H1 (cell line): Measurements from ENCODE around the gene RPL28. TPM values are rescaled to one million over a fixed set of nuclear protein-coding genes. Genes with fewer than 3 reads are reported as not detected.

Source experiments
- BACH1 ChIP-seq: IDR thresholded peaks from 2 replicates; pipeline ENCODE4 v1.6.1; 2012; ENCODE audit warnings: low read length, improper control_type of control experiment
- BRCA1 ChIP-seq: IDR thresholded peaks from 2 replicates; pipeline ENCODE4 v1.6.1; 2012; ENCODE audit warnings: low read depth, low read length, improper control_type of control experiment
- CREB1 ChIP-seq: IDR thresholded peaks from 2 replicates; pipeline ENCODE4 v1.6.1; 2012; ENCODE audit warnings: inconsistent platforms
- CTBP2 ChIP-seq: IDR thresholded peaks from 2 replicates; pipeline ENCODE4 v1.7.0; 2011; ENCODE audit warnings: borderline replicate concordance, mild to moderate bottlenecking, moderate library complexity, mixed read lengths, low read length; ENCODE audit not compliant: insufficient read depth, insufficient read length
- EGR1 ChIP-seq: IDR thresholded peaks from 2 replicates; pipeline ENCODE4 v1.6.1; 2011; ENCODE audit warnings: low read depth, low read length, borderline replicate concordance
- EZH2 ChIP-seq: fragments of 200-600 bp; sonication (generic); IDR thresholded peaks from 2 replicates; pipeline ENCODE4 v1.7.1; 2012; ENCODE audit warnings: low read depth, mild to moderate bottlenecking, moderate library complexity, low read length, inconsistent platforms; ENCODE audit not compliant: severe bottlenecking
- FOSL1 ChIP-seq: IDR thresholded peaks from 2 replicates; pipeline ENCODE4 v1.6.1; 2011; ENCODE audit warnings: mild to moderate bottlenecking, low read depth, low read length, moderate library complexity; ENCODE audit not compliant: insufficient read depth
- GABPA ChIP-seq: IDR thresholded peaks from 2 replicates; pipeline ENCODE4 v1.6.1; 2011; ENCODE audit warnings: mild to moderate bottlenecking, low read length, moderate library complexity, borderline replicate concordance; ENCODE audit not compliant: insufficient read depth
- GTF2F1 ChIP-seq: IDR thresholded peaks from 2 replicates; pipeline ENCODE4 v1.6.1; 2012; ENCODE audit warnings: low read depth, low read length, improper control_type of control experiment, borderline replicate concordance
- KDM1A ChIP-seq: fragments of 200-600, 300-600 bp; sonication (generic); IDR thresholded peaks from 2 replicates; pipeline ENCODE4 v1.7.1; 2016; ENCODE audit warnings: mild to moderate bottlenecking, low read length, borderline replicate concordance
- KDM4A ChIP-seq: IDR thresholded peaks from one replicate; pipeline ENCODE4 v1.7.1; 2012; ENCODE audit warnings: low read depth, mild to moderate bottlenecking, moderate library complexity, low read length, inconsistent platforms; ENCODE audit not compliant: severe bottlenecking
- NANOG ChIP-seq: IDR thresholded peaks from 2 replicates; pipeline ENCODE4 v1.6.1; 2011; ENCODE audit warnings: low read length, low read depth, mild to moderate bottlenecking, inconsistent platforms; ENCODE audit not compliant: insufficient read depth, poor library complexity, severe bottlenecking
- NRF1 ChIP-seq: IDR thresholded peaks from 2 replicates; pipeline ENCODE4 v1.6.1; 2011; ENCODE audit warnings: mild to moderate bottlenecking, low read depth, low read length, improper control_type of control experiment
- PHF8 ChIP-seq: fragments of 200-600 bp; sonication (generic); conservative IDR thresholded peaks from 2 replicates; pipeline ENCODE4 v1.7.1; 2012; ENCODE audit warnings: low read depth, mild to moderate bottlenecking, inconsistent platforms, low read length, moderate library complexity
- POLR2AphosphoS5 ChIP-seq: IDR thresholded peaks from 2 replicates; pipeline ENCODE4 v1.6.1; 2011; ENCODE audit warnings: low read depth, low read length
- RBBP5 ChIP-seq: IDR thresholded peaks from 2 replicates; pipeline ENCODE4 v1.7.1; 2012; ENCODE audit warnings: low read depth, mild to moderate bottlenecking, inconsistent platforms, low read length, moderate library complexity, borderline replicate concordance
- RNF2 ChIP-seq: fragments of 200-900, 300-1000 bp; sonication (generic); IDR thresholded peaks from 2 replicates; pipeline ENCODE4 v1.7.1; 2016; ENCODE audit warnings: borderline replicate concordance, low read depth, mild to moderate bottlenecking, antibody characterized with exemption, low read length; ENCODE audit not compliant: poor library complexity, severe bottlenecking; ENCODE audit errors: missing control alignments
- RXRA ChIP-seq: IDR thresholded peaks from 2 replicates; pipeline ENCODE4 v1.6.1; 2011; ENCODE audit warnings: low read depth, mild to moderate bottlenecking, low read length, moderate library complexity; ENCODE audit not compliant: insufficient read depth
- SIRT6 ChIP-seq: IDR thresholded peaks from one replicate; pipeline ENCODE4 v1.7.1; 2012; ENCODE audit warnings: low read length, inconsistent platforms
- TBP ChIP-seq: IDR thresholded peaks from 2 replicates; pipeline ENCODE4 v1.6.1; 2011; ENCODE audit warnings: low read depth, low read length, improper control_type of control experiment
- USF2 ChIP-seq: IDR thresholded peaks from 2 replicates; pipeline ENCODE4 v1.6.1; 2011; ENCODE audit warnings: low read length, improper control_type of control experiment
- polyA plus RNA-seq, 7 experiments: library from polyadenylated mRNA; depleted of rRNA in 3 of 7; stranded (reverse) in 5 of 7; unstranded in 2 of 7; fragments of >200 nt in 5 of 7; fragments of 200-250 nt in 2 of 7; gene quantifications; 1 replicate in 5 of 7; 2 replicates in 1 of 7; 4 replicates in 1 of 7; pipeline versions ENCODE4 v1.2.1 to v1.2.3, GENCODE V29; 2011 to 2013; ENCODE audit warnings: missing spikeins in 2 of 7, mixed read lengths in 2 of 7
- total RNA-seq: library from RNA; stranded (reverse); fragmentation: NEBNext Ultra II Directional; extraction: Animal tissue kit (Norgen Biotek cat#: 25700); gene quantifications from 2 replicates; pipeline ENCODE4 v1.2.1, GENCODE V29; 2021
- TF ChIP-seq, protein P1 (sequence below): IDR thresholded peaks from 2 replicates; pipeline ENCODE4 v1.6.1; 2012; ENCODE audit warnings: inconsistent platforms

Gene RPL28
- total and polyA plus RNA-seq, 2 of the 8 experiments (the other 6 are each of a cell fraction or from before 2014, with no cell fraction given): 2,123 to 8,402 TPM

- no peak for TF ChIP-seq CTBP2
- peak; percentile 77 for TF ChIP-seq EZH2
- no peak for TF ChIP-seq BACH1
- no peak for TF ChIP-seq FOSL1
- TF ChIP-seq, protein P1, sequence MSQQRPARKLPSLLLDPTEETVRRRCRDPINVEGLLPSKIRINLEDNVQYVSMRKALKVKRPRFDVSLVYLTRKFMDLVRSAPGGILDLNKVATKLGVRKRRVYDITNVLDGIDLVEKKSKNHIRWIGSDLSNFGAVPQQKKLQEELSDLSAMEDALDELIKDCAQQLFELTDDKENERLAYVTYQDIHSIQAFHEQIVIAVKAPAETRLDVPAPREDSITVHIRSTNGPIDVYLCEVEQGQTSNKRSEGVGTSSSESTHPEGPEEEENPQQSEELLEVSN: peak; percentile 88
- no peak for TF ChIP-seq SIRT6
- TF ChIP-seq USF2: no peak
- peak; percentile 53 for TF ChIP-seq RNF2
- no peak for TF ChIP-seq RXRA
- no peak for TF ChIP-seq TBP
- no peak for TF ChIP-seq NRF1
- no peak for TF ChIP-seq PHF8
- TF ChIP-seq RBBP5: no peak
- no peak for TF ChIP-seq GABPA
- no peak for TF ChIP-seq BRCA1
- TF ChIP-seq NANOG: no peak
- no peak for TF ChIP-seq POLR2AphosphoS5
- TF ChIP-seq GTF2F1: no peak
- peak; percentile 40; the same call in 1 of the 2 replicates for TF ChIP-seq KDM1A
- TF ChIP-seq KDM4A: peak; percentile 8
- no peak for TF ChIP-seq EGR1
- no peak for TF ChIP-seq CREB1
Measured at GRCh38 chr19:55441692-55442321, 56.1 kb downstream of the RPL28 start (continued).
